HEK293T (cell line): Measurements from ENCODE around the gene MAP3K14.

Experiments used
- CTCF ChIA-PET: fragments of 350-600 bp; formaldehyde crosslinking; extraction: SDS; loops from one replicate; lab custom pipeline; 2021; ENCODE audit warnings: antibody characterized with exemption, inconsistent platforms; lab: Yijun Ruan, JAX
- POLR2A ChIA-PET: fragments of 350-600 bp; formaldehyde crosslinking; extraction: SDS; loops from one replicate; lab custom pipeline; 2020; ENCODE audit warnings: antibody characterized with exemption, inconsistent platforms; lab: Yijun Ruan, JAX
- DNase-seq: peaks from one replicate; pipeline ENCODE4 v3.0.0; 2012; ENCODE audit warnings: mixed read lengths; ENCODE audit errors: extremely low spot score
- ARNT ChIP-seq: fragments of 450-650 bp; IDR thresholded peaks from 2 replicates; pipeline ENCODE4 v1.6.1; 2017; ENCODE audit warnings: mild to moderate bottlenecking
- BHLHE40 ChIP-seq: fragments of 450-650 bp; IDR thresholded peaks from 2 replicates; pipeline ENCODE4 v1.6.1; 2016; ENCODE audit warnings: mild to moderate bottlenecking, moderate library complexity, borderline replicate concordance
- CTBP1 ChIP-seq: fragments of 450-650 bp; IDR thresholded peaks from 2 replicates; pipeline ENCODE4 v1.6.1; 2016; ENCODE audit warnings: borderline replicate concordance
- ELF4 ChIP-seq: fragments of 450-650 bp; IDR thresholded peaks from 2 replicates; pipeline ENCODE4 v1.6.1; 2017; ENCODE audit warnings: antibody characterized with exemption
- FOXA1 ChIP-seq: fragments of 450-650 bp; IDR thresholded peaks from 2 replicates; pipeline ENCODE4 v1.6.1; 2016; ENCODE audit warnings: mild to moderate bottlenecking
- FOXK2 ChIP-seq: fragments of 450-650 bp; IDR thresholded peaks from 2 replicates; pipeline ENCODE4 v1.6.1; 2016; ENCODE audit warnings: mild to moderate bottlenecking
- FOXM1 ChIP-seq: fragments of 450-650 bp; IDR thresholded peaks from 2 replicates; pipeline ENCODE4 v1.6.1; 2017; ENCODE audit warnings: mild to moderate bottlenecking, borderline replicate concordance
- HDGF ChIP-seq: fragments of 450-650 bp; IDR thresholded peaks from 2 replicates; pipeline ENCODE4 v1.6.1; 2017; ENCODE audit warnings: antibody characterized with exemption, borderline replicate concordance
- L3MBTL2 ChIP-seq: fragments of 450-650 bp; conservative IDR thresholded peaks from 2 replicates; pipeline ENCODE4 v1.6.1; 2016; ENCODE audit warnings: mild to moderate bottlenecking
- LEF1 ChIP-seq: fragments of 450-650 bp; IDR thresholded peaks from 2 replicates; pipeline ENCODE4 v1.6.1; 2017; ENCODE audit warnings: mild to moderate bottlenecking, borderline replicate concordance
- NFRKB ChIP-seq: fragments of 450-650 bp; IDR thresholded peaks from 2 replicates; pipeline ENCODE4 v1.6.1; 2016; ENCODE audit warnings: mild to moderate bottlenecking, moderate library complexity
- PKNOX1 ChIP-seq: fragments of 450-650 bp; IDR thresholded peaks from 2 replicates; pipeline ENCODE4 v1.6.1; 2016
- SP1 ChIP-seq: fragments of 450-650 bp; IDR thresholded peaks from 2 replicates; pipeline ENCODE4 v1.6.1; 2017
- SUZ12 ChIP-seq: fragments of 450-650 bp; IDR thresholded peaks from 2 replicates; pipeline ENCODE4 v1.6.1; 2016; ENCODE audit warnings: mild to moderate bottlenecking
- TARDBP ChIP-seq: fragments of 450-650 bp; IDR thresholded peaks from 2 replicates; pipeline ENCODE4 v1.6.1; 2016
- ZNF384 ChIP-seq: fragments of 450-650 bp; IDR thresholded peaks from 2 replicates; pipeline ENCODE4 v1.6.1; 2016

The MAP3K14 gene

DNA sequence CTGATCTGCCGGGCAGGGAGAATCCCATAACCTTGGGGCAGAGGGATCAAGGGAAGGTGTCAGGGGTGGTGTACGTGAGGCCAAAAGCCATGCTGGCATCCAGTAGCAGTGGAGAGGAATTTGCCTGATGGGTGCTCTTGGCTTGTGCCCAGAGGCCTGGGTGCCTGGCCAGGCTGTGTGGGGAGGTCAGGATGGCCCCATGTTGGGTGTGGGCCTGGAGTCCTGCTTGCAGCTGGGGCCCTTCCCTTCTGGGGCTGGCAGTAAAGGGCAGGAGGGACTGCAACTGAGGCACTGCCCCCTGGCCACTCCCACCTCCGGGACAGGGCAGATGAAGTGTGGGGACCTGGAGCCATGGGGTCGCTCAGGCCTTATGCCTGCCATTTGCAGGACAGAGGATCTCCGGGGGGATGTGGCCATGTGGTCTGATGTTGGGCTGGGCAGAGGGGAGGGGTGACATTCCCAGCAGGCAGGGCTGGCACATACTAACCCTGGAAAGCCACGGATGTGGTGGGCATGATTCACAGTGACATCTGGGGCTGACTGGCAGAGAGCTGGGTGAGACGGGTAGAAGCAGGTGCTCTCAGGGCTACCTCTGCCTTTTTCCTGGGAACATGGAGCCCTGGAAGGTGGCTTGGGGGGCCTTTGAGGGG is 91.6 kb downstream of the MAP3K14 start:
- POLR2A ChIA-PET: interaction anchor here (1.7 kb wide), 1 partner anchor 77 kb away, joined by 9 read pairs; the partner anchor contains the start of gene HEXIM1
- CTCF ChIA-PET: interaction anchor here (1.3 to 2.6 kb wide), 3 partner anchors 10 to 90 kb away, joined by 4 to 16 read pairs (median 9); partner anchors contain the start of gene ACBD4
- DNase-seq: no peak
- TF ChIP-seq ARNT (no peak), BHLHE40 (no peak), PKNOX1 (no peak), L3MBTL2 (no peak)

DNA sequence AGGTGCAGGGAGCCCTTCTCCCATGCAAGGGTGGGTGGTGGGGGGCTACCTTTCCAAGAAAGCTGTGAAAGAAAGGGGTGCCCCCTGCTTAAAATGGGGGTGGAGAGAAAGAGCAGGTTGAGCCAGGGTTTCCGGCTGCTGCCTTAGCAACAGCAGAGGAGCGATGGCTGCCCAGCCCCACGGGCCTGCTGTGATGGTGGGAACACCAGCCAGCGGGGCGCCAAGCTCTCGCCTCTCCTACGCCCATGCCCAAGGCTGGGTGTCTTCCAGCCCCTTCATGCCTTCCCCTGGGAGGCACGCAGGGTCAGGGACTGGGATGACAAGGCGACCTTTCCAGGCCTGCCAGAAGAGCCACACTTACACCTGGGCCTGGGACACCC is 92.2 kb downstream of the MAP3K14 start:
- ChIA-PET POLR2A (no interaction called here), CTCF (interaction anchor here (2.6 kb wide), 1 partner anchor 10 kb away, joined by 16 read pairs; no protein-coding TSS in a partner anchor)
- no peak for DNase-seq
- TF ChIP-seq HDGF: no peak
- no peak for TF ChIP-seq FOXK2
- TF ChIP-seq NFRKB: no peak
- TF ChIP-seq CTBP1: no peak
- no peak for TF ChIP-seq SP1
- no peak for TF ChIP-seq ZNF384
- no peak for TF ChIP-seq FOXA1

GRCh38 chr17:45223539-45224528 is 93.0 kb downstream of the MAP3K14 start:
- DNase-seq: no peak
- POLR2A ChIA-PET: interaction anchor here (0.6 kb wide), 1 partner anchor 75 kb away, joined by 3 read pairs; the partner anchor contains the start of gene HEXIM1
- TF ChIP-seq BHLHE40 (no peak), TARDBP (no peak), ARNT (no peak), SP1 (no peak), LEF1 (no peak)
- CTCF ChIA-PET: interaction anchor here (1.3 to 2.6 kb wide), 3 partner anchors 8 to 12 kb away, joined by 5 to 16 read pairs (median 9); no protein-coding TSS in a partner anchor

GRCh38 chr17:45222996-45223538 is 93.8 kb downstream of the MAP3K14 start:
- no peak for TF ChIP-seq SUZ12
- TF ChIP-seq TARDBP: no peak
- TF ChIP-seq ELF4: no peak
- no peak for TF ChIP-seq PKNOX1
- TF ChIP-seq ZNF384: no peak
- no peak for TF ChIP-seq LEF1
- no peak for TF ChIP-seq FOXK2
- POLR2A ChIA-PET: interaction anchor here (0.6 kb wide), 1 partner anchor 75 kb away, joined by 3 read pairs; the partner anchor contains the start of gene HEXIM1

GRCh38 chr17:45222289-45222995 is 94.4 kb downstream of the MAP3K14 start:
- TF ChIP-seq TARDBP (no peak), FOXK2 (no peak), ZNF384 (no peak), FOXA1 (no peak), LEF1 (no peak), ELF4 (no peak), ARNT (no peak), L3MBTL2 (no peak), HDGF (no peak), PKNOX1 (no peak), SUZ12 (no peak), CTBP1 (no peak), SP1 (no peak), FOXM1 (no peak), NFRKB (no peak), BHLHE40 (no peak)
- CTCF ChIA-PET: interaction anchor here (0.7 to 2.2 kb wide), 4 partner anchors 10 to 87 kb away, joined by 3 to 9 read pairs (median 4); partner anchors contain the start of gene ACBD4
- POLR2A ChIA-PET: no interaction called here
- DNase-seq: no peak

More at GRCh38 chr17:45222996-45223538, 93.8 kb downstream of the MAP3K14 start:
- DNase-seq: no peak
- CTCF ChIA-PET: interaction anchor here (1.3 to 2.2 kb wide), 2 partner anchors 9 to 13 kb away, joined by 5 to 9 read pairs; no protein-coding TSS in a partner anchor
